GM19025 (cell line): Measurements from ENCODE around the gene ZNF3.
"Not testable (repeated sequence)": the region's sequence is repeated elsewhere in the genome, so short reads cannot be mapped to it uniquely, and the experiment has no call there.

Source experiments
- ATAC-seq: cut with Tn5 transposase; IDR thresholded peaks from one replicate; pipeline ENCODE4 v1.9.1; 2021; ENCODE audit warnings: mild to moderate bottlenecking, low read depth, moderate library complexity; ENCODE audit not compliant: unreplicated experiment

Gene ZNF3

DNA sequence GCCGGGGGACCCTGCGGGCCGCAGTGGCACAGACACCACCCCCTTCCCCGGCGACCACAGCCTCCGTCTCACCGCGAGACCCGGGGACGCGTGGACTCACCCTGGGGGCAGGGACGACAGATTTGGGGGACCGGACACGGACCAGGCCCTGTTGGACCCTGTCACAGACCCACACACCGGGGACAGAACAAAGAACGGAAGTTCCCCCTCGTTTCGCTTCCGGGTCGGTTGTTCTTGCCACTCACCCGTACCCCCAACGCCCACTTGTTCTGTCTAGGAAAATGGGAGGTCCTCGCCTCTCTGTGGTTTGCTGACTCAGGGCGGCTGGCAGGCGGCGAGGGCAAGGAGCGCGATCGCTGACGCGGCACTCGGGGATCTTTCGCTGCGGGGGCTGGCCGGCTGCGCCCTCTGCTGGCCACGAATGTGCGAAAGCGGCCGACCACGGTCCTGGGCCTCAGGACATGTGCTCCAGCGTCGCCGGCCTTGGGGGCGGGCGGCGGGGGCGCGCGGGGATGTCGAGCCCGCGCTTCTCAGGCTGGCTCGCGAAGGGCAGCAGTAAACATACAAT is at the start of gene ZNF3:
Gene ZNF3 (minus strand): TSS at position 189 of the 568 bp plus-strand sequence. CDS start 4,366 bp downstream, outside the sequence.
- peak; percentile 77 for ATAC-seq

DNA sequence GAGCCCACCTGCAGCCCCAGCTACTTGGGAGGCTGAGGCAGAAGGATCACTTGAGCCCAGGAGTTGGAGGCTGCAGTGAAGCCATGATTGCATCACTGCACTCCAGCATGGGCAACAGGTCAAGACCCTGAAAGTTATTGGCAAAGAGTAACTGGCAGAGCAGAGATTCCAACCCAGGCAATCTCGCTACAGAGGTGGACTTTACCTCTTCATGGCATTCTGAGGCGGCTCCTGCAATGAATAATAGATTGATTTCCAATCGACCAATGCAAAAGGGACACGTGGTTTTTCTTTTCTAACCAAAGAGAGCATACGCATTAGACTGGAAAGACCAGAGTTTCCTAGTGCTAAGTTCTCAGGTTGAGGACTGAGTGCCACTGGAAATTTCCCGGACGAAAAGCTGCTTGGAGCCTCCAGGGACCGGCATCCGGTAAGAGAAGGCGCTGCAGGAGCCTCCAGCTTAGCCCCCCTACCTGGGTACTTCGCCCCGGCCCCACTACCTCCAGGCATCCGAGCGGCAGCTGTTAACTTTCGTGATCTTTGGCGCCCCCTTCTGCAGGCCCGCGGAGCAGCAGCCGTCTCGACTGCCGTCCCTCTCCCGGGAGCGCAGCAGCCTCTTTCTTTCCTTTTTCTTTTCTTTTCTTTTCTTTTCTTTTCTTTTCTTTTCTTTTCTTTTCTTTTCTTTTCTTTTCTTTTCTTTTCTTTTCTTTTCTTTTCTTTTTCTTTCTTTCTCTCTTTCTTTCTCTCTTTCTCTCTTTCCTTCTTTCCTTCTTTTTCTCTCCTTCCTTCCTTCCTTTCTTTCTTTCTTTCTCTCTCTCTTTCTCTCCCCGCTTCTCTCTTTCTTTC is 49.3 kb upstream of the ZNF3 start:
- no peak for ATAC-seq

DNA sequence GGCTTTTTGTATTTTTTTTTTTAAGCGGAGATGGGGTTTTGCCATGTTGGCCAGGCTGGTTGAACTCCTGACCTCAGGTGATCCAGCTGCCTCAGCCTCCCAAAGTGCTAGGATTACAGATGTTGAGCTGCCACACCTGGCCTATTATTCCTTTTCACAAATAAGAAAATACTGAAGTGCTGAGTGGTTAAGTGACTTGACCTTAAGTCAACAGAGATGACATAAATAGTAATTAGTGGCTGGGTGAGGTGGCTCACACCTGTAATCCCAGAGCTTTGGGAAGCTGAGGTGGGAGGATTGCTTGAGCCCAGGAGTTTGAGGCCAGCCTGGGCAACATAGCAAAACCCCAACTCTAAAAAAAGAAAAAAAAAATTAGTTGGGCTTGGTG is 48.7 kb upstream of the ZNF3 start:
- not testable (repeated sequence) for ATAC-seq

DNA sequence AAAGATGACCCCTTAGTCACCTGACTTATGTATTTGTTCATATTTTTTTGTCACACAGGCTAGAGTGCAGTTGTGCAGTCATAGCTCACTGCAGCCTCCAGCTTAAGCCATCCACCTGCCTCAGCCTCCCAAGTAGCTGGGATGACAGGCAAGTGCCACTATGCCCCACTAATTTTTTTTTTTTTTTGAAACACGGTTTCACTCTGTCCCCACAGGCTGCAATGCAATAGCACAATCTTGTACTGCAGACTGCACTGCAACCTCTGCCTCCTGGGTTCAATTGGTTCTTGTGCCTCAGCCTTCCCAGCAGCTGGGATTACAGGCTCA is 47.1 kb upstream of the ZNF3 start:
- no peak for ATAC-seq

DNA sequence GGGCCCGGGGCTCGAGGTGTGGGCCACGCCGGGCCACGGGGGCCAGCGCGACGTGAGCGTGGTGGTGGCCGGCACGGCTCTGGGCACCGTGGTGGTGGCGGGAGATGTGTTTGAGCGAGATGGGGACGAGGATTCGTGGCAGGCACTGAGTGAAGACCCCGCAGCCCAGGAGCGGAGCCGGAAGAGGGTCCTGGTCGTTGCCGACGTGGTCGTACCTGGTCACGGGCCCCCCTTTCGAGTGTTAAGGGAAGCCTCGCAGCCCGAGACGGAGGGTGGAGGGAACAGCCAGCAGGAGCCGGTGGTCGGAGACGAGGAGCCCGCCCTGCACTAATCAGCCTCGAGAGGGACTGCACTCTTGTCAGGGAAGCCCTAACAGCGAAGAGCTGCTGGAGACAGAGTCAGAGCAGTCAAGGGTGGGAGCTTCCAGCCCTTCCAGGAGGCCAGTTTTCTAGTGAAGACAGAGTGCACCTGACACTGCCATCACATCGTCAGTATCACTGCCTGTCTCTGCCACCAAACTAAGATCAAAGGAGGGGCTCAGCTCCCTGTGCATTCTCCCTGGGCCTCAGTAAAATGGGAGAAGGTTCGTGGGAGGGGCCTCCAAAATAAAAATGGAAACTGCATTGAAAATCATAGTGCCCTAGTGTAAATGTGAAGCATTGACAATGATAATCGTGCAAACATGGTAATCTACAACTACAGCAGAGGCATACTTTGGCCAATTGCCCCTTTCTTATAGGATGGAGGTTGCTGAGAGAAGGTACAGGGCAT is 46.5 kb upstream of the ZNF3 start:
- ATAC-seq = no peak

DNA sequence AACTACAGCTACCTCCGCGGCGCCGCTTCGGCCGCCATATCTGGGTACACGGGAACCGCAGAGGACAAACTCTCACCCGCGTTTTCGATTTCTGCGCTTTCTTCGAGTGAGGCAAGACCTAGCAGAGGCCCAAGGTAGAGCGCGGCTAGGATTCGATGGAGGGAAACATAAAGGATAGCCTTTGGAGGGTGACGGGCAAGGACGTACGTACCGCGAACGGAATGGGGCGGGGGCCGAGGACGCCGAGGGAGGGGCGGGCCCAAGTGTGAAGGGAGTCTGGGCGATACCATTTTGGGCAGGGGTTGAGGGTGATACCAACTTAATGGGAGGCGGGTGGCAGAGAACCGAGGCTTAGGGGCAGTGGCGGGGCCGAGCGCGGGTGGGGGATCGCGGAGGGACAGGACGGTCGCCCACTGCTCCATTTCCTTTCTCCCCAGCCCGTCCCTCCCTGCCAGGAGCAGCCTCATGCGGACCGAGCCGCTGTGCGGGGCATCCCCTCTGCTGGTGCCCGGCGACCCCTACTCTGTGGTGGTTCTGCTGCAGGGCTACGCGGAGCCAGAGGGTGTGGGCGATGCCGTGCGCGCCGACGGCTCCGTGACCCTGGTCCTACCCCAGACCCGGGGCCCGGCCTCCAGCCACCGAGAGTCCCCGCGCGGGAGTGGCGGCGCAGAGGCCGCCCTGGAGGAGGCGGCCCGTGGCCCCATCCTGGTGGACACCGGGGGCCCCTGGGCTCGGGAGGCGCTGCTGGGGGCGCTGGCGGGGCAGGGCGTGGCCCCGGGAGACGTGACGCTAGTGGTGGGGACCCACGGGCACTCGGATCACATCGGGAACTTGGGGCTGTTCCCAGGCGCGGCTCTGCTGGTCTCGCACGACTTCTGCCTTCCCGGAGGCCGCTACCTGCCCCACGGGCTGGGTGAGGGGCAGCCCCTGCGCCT is 45.7 kb upstream of the ZNF3 start, which contains the start of gene MBLAC1:
Gene MBLAC1 (plus strand): TSS at position 37 of the 935 bp plus-strand sequence. CDS start 429 bp downstream, at position 466.
- ATAC-seq = peak; percentile 53

DNA sequence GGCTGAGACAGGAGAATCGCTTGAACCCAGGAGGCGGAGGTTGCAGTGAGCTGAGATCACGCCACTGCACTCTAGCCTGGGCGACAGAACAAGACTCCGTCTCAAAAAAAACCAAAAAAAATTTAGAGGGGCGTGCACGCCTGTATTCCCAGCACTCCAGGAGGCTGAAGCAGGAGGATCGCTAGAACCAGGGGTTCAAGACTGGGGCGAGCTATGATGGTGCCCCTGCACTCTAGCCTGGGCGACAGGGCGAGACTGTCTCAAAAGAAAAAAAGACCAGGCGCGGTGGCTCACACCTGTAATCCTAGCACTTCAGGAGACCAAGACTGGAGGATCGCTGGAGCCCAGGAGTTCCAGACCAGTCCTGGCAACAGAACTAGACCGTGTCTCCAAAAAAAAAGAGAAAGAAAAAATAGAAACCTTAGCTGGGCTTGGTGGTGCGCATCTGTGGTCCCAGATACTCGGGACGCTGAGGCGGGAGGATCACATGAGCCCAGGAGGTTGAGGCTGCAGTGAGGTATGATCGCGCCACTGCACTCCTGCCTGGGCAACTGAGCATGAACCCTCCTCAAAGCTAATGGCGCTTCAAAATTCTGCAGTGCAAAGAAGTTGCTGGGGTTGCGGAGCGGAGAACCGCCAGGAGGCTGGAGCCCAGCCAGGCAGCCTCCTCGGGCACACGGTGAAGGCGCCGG is 44.9 kb upstream of the ZNF3 start:
- peak; percentile 21 for ATAC-seq

DNA sequence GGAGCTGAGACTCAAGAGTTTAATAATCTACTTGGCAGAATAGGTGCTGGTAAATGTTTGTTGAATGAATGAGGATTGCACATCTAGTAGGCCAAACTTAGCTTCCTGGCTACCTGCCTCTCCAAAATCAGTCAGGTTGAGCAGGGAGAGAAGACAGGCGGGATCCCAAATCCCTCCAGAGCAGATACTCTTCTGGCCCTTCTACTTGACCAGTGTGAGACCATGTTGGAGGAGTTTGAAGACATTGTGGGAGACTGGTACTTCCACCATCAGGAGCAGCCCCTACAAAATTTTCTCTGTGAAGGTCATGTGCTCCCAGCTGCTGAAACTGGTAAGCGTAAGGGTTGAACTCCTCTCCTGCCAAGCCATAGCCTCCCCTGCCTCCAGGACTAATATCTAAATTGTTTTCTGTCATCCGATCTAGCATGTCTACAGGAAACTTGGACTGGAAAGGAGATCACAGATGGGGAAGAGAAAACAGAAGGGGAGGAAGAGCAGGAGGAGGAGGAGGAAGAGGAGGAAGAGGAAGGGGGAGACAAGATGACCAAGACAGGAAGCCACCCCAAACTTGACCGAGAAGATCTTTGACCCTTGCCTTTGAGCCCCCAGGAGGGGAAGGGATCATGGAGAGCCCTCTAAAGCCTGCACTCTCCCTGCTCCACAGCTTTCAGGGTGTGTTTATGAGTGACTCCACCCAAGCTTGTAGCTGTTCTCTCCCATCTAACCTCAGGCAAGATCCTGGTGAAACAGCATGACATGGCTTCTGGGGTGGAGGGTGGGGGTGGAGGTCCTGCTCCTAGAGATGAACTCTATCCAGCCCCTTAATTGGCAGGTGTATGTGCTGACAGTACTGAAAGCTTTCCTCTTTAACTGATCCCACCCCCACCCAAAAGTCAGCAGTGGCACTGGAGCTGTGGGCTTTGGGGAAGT is 43.0 kb upstream of the ZNF3 start:
- no peak for ATAC-seq

DNA sequence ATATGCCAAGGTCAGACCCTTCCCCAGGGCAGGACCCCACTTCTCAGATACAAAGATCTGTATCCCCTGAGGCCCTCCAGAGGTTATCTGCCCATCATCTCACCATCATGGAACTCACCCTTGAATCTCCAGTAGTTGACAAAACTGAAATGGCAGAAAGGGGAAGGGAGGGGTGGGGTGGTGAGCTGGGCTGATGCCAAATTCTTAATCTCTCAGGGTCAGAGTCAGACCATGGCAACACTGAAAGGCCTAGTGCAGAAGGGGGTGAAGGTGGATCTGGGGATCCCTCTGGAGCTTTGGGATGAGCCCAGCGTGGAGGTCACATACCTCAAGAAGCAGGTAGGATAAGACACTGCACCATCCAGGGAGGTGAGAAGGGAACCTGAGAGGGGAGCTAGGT is 41.0 kb upstream of the ZNF3 start:
- no peak for ATAC-seq

DNA sequence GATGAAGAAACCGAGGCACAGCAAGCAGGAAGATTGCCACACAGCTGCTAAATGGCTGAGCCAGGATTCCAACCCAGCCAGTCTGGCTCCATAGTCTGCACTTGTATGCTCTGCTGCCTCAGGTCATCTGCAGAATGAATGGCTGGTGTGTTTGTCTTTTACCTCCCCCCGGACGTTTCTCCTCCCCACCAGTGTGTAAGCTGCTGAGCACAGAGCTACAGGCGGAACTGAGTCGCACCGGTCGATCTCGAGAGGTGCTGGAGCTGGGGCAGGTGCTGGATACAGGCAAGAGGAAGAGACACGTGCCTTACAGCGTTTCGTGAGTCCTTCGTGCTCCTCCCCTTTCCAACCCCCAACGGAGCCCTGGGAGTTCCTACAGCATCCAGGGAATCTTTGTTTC is 40.5 kb upstream of the ZNF3 start:
- no peak for ATAC-seq

DNA sequence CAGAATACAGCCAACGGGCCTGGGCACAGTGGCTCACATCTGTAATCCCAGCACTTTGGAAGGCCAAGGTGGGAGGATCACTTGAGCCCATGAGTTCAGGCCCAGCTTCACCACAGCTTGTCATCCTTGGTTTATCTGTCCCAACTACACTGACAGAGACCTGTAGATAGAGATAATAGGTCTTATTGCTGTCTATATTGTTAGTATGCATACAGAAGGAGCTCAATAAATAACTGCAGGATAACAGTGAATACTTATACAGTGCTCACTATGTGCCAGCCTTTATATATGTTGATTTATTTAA is 39.2 kb upstream of the ZNF3 start:
- ATAC-seq = no peak

DNA sequence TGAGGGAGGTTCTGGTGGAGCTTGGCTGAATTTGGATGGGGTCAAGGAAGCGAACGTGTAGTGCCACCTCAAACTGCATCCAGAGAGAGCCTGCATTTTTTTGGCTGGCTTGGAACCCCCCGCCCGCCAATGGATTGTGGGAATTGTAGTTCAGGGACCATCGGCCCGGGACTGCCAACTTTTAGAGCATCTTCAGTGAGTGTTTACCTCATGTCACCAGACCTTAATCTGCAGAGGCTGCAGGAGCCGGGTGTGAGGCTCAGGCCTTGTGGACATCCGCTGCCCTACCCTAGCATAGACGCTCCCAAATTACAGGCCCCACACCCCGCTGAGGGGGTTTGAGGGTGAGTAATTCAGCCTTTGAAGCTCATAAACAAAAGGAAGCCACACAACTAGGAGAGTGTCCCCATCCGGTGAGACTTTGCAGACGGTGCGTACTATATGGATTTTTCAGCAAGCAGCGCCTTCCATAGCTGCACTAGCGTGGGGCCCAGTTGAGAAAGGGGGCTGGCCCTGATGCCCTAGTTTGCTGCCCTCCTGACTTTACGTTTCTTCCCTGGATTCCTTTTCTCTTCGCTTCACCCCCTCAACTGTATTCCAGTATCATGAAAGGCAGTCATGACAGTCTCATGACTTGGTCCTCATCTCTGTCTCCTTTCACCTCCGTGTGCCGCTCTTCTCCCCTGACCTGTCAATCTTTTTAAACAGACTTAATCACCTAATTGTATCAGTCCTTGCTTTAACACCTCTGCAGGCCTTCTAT is 38.6 kb upstream of the ZNF3 start:
- peak; percentile 23 for ATAC-seq

DNA sequence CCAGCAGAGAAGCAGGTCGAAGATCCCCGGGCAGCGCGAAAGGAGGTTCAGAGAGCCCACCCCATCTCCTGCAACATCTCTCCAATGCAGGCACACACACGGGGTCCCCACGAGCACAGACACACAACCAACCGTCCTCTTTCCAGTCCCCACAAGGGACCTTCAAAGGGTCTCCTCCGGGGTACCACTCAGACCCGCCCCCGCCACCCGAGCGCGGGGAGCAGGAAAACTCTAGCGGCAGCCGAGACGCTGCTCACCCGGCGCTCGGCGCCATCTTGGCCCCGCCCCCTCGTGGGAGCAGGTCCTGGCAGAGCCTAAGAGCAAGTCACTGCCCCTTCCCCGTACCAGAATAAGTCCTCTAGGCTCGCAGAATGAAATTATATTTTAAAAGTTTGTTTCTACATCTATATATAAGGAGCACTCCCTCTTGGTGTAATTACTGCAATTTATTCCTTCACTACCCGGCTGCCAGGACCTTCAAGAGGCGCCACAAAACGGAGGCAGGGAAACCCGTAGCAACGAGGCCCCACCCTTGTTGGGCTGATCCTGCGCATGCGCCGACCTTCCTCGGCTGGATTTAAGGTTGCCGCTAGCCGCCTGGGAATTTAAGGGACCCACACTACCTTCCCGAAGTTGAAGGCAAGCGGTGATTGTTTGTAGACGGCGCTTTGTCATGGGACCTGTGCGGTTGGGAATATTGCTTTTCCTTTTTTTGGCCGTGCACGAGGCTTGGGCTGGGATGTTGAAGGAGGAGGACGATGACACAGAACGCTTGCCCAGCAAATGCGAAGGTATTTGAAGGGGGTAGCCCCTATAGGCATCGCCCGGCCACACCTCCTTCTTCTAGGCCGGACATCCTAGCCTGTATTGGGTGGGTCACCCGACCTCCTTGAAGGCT is 37.8 kb upstream of the ZNF3 start, which contains the start of the genes CNPY4 and TAF6:
Gene CNPY4 (plus strand): TSS at position 563 of the 898 bp plus-strand sequence. CDS start 111 bp downstream, at position 674.
Gene TAF6 (minus strand): TSS at position 287 of the 898 bp plus-strand sequence. CDS start 5,149 bp downstream, outside the sequence.
- peak; percentile 68 for ATAC-seq

DNA sequence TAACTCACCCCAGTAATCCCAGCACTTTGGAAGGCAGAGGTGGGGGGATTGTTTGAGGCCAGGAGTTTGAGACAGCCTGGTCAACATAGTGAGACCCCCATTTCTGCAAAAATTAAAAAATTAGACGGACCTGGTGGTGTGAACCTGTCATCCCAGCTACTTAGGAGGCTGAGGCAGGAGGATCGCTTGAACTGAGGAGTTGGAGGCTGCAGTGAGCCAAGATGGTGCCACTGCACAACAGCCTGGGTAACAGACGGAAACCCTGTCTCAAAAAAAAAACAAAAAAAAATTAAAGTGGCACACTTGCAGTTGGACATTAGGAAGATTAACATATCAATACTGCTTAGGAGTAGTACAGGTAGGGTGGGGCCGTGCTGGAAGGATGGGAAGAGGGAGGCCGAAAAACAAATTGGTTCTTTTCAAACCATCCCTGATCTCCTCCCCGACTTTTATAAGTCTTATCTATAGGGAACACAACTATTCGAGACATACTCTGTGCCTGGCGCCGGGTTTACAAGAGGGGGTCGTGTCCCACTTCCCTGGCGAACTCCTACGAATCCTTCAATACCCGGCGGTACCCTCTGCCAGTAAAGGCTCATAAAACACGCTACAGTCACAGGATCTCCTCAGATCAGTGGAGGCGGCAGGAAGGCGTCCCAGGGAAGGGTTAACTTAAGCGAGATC is 37.0 kb upstream of the ZNF3 start:
- ATAC-seq = no peak

DNA sequence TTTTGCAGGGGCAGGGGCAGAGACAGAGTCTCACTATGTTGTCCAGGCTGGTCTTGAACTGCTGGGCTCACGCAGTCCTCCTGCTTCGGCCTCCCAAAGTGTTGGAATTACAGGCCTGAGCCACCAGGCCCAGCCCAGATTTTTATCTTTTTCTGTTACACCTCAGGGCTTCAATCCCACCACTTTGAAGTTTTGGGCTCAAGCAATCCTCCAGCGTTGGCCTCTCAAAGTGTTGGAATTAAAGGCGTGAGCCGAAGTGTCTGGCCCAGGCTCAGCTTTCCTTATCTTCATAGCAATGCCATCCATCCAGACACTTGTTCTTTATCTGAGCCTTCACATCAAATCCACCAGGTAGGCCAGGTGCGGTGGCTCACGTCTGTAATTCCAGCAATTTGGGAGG is 33.5 kb upstream of the ZNF3 start:
- ATAC-seq = no peak

DNA sequence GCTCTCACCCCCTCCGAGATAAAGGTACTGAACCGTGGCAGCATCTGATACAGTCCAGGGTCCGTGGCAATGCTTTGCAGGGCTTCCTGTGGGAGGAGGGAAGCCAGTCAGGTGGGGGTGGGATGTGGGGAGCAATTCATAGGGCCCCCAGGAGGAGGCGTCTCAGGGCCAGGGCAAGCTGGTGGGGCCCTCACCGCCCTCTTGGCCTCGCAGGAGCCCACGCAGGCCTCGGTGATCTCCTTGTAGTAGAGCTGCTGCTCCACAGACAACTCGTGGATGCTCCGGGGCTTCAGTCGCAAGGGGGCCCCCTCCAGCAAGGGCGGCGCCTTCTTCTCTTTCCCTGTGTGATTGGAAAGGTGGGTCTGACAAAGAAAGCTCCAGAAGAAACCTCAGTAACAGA is 30.4 kb upstream of the ZNF3 start:
- ATAC-seq = no peak
